ENCODE results near the gene FBXO38. TPM values are rescaled to one million over a fixed set of nuclear protein-coding genes. Genes with fewer than 3 reads are reported as not detected.

FBXO38 gene
- total RNA-seq, 1 donor from 2014 or later = 41.0 TPM

- TF ChIP-seq, protein P1, sequence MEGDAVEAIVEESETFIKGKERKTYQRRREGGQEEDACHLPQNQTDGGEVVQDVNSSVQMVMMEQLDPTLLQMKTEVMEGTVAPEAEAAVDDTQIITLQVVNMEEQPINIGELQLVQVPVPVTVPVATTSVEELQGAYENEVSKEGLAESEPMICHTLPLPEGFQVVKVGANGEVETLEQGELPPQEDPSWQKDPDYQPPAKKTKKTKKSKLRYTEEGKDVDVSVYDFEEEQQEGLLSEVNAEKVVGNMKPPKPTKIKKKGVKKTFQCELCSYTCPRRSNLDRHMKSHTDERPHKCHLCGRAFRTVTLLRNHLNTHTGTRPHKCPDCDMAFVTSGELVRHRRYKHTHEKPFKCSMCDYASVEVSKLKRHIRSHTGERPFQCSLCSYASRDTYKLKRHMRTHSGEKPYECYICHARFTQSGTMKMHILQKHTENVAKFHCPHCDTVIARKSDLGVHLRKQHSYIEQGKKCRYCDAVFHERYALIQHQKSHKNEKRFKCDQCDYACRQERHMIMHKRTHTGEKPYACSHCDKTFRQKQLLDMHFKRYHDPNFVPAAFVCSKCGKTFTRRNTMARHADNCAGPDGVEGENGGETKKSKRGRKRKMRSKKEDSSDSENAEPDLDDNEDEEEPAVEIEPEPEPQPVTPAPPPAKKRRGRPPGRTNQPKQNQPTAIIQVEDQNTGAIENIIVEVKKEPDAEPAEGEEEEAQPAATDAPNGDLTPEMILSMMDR (conservative IDR thresholded peaks at IDR 0.05) = no peak
- H3K36me3 Mint-ChIP-seq (ENCODE audit: low read depth) = peaks cover 5% of the 10 kb centered on the region
- H3K27me3 Mint-ChIP-seq (ENCODE audit: low read depth) = no peaks in the 10 kb centered on the region
- no peaks in the 10 kb centered on the region for H3K9me3 Mint-ChIP-seq
- no peak overlapping the region for H3K4me3 Mint-ChIP-seq
- no peak for DNase-seq (ENCODE audit: low read depth, low spot score)
- H3K4me1 Mint-ChIP-seq = no peaks in the 10 kb centered on the region
- H3K27ac Mint-ChIP-seq (ENCODE audit: unreplicated experiment) = no peak overlapping the region
These were observed 55.2 kb downstream of the FBXO38 start for GRCh38 chr5:148438933-148439332.

GRCh38 chr5:148443241-148443640 is 59.5 kb downstream of the FBXO38 start:
- peaks cover 3% of the 10 kb centered on the region for H3K36me3 Mint-ChIP-seq (ENCODE audit: low read depth)
- H3K27me3 Mint-ChIP-seq (ENCODE audit: low read depth) = no peaks in the 10 kb centered on the region
- TF ChIP-seq, protein P1 (conservative IDR thresholded peaks at IDR 0.05) = no peak
- no peak overlapping the region for H3K4me3 Mint-ChIP-seq
- no peaks in the 10 kb centered on the region for H3K9me3 Mint-ChIP-seq
- no peaks in the 10 kb centered on the region for H3K4me1 Mint-ChIP-seq
- no peak for DNase-seq (ENCODE audit: low read depth, low spot score)
- H3K27ac Mint-ChIP-seq (ENCODE audit: unreplicated experiment) = no peak overlapping the region

DNA sequence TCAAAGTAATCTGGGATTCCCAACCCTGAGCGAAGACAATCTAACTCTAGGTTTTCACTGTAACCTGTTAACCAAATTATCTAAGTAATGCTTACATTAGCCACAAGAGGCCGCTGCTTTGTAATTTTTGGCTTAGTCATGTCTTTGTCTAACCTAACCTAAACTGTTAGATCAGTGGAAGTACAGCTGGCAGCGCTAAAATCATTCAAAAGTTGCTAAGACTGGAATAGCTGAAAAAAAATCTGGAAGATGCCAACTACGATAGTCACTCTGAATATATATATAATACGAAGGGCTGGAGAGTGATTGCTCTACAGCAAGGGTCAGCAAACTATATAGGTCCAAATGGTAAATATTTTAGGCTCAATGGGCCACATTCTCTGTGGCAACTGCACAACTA is 60.2 kb downstream of the FBXO38 start:
- no peak overlapping the region for H3K27ac Mint-ChIP-seq (ENCODE audit: unreplicated experiment)
- TF ChIP-seq, protein P1 (conservative IDR thresholded peaks at IDR 0.05) = peak; percentile 82
- peaks cover 3% of the 10 kb centered on the region for H3K36me3 Mint-ChIP-seq (ENCODE audit: low read depth)
- H3K27me3 Mint-ChIP-seq (ENCODE audit: low read depth) = no peaks in the 10 kb centered on the region
- H3K9me3 Mint-ChIP-seq = no peaks in the 10 kb centered on the region
- H3K4me3 Mint-ChIP-seq = no peak overlapping the region
- peak; percentile 57 for DNase-seq (ENCODE audit: low read depth, low spot score)
- no peaks in the 10 kb centered on the region for H3K4me1 Mint-ChIP-seq

DNA sequence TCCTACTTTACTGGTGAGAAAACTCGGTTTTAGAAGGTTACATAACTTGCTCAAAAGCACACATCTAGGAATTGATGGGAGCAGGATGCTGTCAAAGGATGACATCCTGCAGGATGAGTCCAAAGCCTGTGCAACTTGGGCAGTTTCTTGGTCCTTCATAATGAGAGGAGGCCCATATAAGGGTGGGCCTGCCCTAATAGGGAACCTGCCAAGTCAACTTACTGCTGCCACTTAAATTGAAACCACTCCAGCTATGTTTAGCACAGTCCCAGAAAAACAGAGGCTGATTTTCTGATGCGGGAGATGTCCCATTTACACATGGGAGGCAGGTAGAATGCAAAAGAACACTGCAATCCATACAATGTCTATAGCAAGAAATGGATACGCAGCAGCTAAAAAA is 61.8 kb downstream of the FBXO38 start:
- Mint-ChIP-seq H3K27ac (ENCODE audit: unreplicated experiment) (no peak overlapping the region), H3K4me1 (no peaks in the 10 kb centered on the region), H3K4me3 (no peak overlapping the region), H3K9me3 (no peaks in the 10 kb centered on the region), H3K27me3 (ENCODE audit: low read depth) (no peaks in the 10 kb centered on the region), H3K36me3 (ENCODE audit: low read depth) (no peaks in the 10 kb centered on the region)
- no peak for DNase-seq (ENCODE audit: low read depth, low spot score)
- TF ChIP-seq, protein P1 (conservative IDR thresholded peaks at IDR 0.05) = no peak

GRCh38 chr5:148446611-148447010 is 62.9 kb downstream of the FBXO38 start:
- H3K9me3 Mint-ChIP-seq = no peaks in the 10 kb centered on the region
- no peak overlapping the region for H3K27ac Mint-ChIP-seq (ENCODE audit: unreplicated experiment)
- no peaks in the 10 kb centered on the region for H3K36me3 Mint-ChIP-seq (ENCODE audit: low read depth)
- no peak for DNase-seq (ENCODE audit: low read depth, low spot score)
- H3K27me3 Mint-ChIP-seq (ENCODE audit: low read depth) = no peaks in the 10 kb centered on the region
- TF ChIP-seq, protein P1 (conservative IDR thresholded peaks at IDR 0.05) = no peak
- no peak overlapping the region for H3K4me3 Mint-ChIP-seq
- no peaks in the 10 kb centered on the region for H3K4me1 Mint-ChIP-seq

All from neural crest cell (in vitro differentiated cells).